Gastrocnemius medialis (tissue), 4 donors: ENCODE measurements around the gene FYCO1.

Experiments used
- POLR2A ChIP-seq, 2 donors: fragments of 450-650 bp; IDR thresholded peaks; one replicate each; pipeline ENCODE4 v1.6.1; 2017; ENCODE audit warnings: antibody characterized with exemption in 2 of 2, mild to moderate bottlenecking in 2 of 2, moderate library complexity in 2 of 2
- TF ChIP-seq, protein P1 (sequence below), 5 experiments: fragments of 450-650 bp in 3 of 5; fragments of 200-600 bp in 2 of 5; sonication (generic) in 2 of 5; IDR thresholded peaks in 4 of 5; conservative IDR thresholded peaks in 1 of 5; 1 replicate in 4 of 5; 2 replicates in 1 of 5; pipeline ENCODE4 v1.5.1; 2016 to 2019; ENCODE audit warnings: antibody characterized with exemption in 5 of 5, mild to moderate bottlenecking in 3 of 5, moderate library complexity in 3 of 5

DNA sequence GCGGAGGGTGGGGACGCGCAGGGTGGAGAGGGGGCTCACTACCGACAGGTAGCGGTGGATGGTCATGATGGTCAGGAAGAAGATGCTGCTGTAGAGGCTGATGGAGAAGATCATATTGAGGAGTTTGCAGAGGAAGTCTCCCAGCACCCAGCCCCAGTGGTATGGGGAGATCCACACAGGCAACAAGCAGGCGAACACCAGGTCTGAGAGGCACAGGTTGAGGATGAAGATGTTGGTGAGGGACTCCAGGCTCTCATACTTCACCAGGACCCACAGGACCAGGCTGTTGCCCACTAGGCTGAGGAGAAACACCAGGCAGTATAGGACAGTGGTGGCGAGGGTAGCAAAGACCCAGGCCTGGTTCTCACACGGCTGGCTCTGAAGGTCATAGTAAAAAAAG is 25.9 kb upstream of the FYCO1 start:
- no peak for TF ChIP-seq POLR2A (IDR thresholded peaks at IDR 0.05)
- TF ChIP-seq, protein P1, sequence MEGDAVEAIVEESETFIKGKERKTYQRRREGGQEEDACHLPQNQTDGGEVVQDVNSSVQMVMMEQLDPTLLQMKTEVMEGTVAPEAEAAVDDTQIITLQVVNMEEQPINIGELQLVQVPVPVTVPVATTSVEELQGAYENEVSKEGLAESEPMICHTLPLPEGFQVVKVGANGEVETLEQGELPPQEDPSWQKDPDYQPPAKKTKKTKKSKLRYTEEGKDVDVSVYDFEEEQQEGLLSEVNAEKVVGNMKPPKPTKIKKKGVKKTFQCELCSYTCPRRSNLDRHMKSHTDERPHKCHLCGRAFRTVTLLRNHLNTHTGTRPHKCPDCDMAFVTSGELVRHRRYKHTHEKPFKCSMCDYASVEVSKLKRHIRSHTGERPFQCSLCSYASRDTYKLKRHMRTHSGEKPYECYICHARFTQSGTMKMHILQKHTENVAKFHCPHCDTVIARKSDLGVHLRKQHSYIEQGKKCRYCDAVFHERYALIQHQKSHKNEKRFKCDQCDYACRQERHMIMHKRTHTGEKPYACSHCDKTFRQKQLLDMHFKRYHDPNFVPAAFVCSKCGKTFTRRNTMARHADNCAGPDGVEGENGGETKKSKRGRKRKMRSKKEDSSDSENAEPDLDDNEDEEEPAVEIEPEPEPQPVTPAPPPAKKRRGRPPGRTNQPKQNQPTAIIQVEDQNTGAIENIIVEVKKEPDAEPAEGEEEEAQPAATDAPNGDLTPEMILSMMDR (IDR thresholded peaks at IDR 0.05 in 4 of 5, conservative IDR thresholded peaks at IDR 0.05 in 1 of 5), result no peak
